SHP77 treated with DMSO at 0.1 percent for 48 hours (cell line): ENCODE data around the gene RAB11FIP5.

ENCODE experiments used
- DNase-seq: peaks from one replicate; lab custom pipeline; 2025; lab: John Stamatoyannopoulos, UW

RAB11FIP5 gene

DNA sequence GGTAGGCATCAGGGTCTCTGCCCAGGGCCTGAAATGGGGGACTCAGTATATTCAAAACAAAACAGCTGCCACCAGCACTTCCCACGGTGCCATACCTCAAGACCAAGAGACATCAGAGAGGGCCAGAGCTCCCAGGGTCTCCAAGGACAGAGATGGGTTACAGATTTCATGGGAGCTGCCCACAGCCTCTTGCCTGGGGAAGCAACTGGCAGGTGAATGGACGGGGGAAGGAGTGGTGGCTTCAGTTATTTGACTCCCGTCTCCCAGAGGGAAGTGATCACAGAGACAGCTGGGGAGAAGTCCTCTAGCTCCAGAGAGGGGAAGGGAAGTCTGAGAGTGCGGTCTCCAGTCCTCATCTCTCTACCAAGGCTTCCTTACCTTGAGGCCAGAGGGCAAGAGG is 25.4 kb downstream of the RAB11FIP5 start:
- no peak for DNase-seq

DNA sequence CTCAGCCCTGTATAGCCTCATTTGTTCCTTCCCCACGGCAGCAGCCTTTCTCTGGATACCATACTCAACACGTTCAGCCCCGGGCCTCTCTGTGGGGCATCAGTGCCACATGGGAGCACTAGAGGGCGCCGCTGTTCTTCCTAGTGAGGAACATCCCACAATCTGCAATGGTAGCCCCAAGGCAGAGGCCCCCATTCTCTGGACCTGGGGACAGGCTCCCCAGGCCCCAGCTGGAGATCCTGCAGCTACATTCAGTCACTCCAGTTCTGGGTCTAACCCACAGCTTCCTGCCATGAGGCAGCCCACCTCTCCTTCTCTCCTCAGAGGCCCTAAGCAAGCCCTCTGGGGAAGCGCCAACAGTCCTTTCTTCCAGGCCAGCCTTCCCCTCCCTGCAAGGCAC is 27.1 kb downstream of the RAB11FIP5 start:
- no peak for DNase-seq

DNA sequence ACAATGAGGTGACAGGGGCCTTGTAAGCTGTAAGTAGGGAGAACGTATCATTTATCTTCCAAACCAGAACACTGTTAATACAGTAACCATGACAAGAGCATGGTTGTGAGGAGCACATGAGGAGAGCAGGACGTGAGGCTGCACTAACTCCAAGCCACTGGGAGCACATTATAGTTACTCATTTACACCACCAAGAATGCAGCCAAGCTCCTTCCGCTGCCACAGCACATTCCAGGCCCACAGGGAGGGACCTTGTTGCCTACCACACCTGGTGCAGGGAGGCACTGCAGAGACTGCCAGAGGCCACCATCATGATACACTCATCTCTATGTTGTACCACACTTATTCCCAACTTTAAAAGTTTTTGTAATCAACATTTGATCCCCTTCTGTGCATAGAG is 27.8 kb downstream of the RAB11FIP5 start:
- no peak for DNase-seq

DNA sequence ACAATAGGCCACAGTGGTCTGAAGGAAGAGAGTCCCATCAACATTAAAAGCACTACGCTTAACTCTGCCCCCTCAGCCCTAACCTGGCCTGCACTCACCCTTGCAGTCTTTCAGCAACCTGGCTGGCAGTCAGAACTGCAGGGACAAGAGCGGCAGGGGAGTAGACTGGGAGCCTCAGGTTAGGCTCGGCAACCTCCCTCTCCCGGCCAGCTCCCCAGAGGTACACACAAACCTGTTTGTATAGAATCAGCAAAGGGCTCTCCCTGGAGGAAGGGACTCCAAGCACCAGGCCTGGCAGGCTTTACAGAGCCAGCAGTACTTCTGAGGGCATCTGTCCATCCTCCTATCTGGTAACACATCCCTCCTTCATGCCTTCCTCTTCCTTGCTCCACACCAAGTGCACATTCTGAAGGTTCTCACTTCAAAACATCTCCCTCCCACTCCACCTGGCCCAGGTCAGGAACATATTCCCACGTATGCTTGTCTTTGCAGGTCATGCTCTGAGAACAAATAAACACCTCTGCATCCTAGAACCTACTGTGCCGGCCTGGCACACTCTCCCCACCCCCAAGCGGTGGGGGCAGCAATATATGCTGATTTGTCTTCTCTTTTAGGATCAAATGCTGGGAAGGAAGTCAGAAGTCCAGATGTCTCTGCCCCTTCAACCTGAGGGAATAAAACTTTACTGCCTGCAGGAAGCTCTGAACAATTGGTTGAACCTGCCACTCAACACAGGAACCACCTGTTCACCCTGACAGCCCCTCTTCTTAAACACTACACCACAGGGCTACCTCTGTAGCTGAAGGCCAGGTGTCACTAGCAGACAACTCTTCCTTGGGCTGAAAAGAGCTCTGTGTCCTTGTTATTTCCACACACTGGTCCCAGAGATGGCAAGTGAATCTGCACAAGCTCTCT is 28.6 kb downstream of the RAB11FIP5 start:
- no peak for DNase-seq

DNA sequence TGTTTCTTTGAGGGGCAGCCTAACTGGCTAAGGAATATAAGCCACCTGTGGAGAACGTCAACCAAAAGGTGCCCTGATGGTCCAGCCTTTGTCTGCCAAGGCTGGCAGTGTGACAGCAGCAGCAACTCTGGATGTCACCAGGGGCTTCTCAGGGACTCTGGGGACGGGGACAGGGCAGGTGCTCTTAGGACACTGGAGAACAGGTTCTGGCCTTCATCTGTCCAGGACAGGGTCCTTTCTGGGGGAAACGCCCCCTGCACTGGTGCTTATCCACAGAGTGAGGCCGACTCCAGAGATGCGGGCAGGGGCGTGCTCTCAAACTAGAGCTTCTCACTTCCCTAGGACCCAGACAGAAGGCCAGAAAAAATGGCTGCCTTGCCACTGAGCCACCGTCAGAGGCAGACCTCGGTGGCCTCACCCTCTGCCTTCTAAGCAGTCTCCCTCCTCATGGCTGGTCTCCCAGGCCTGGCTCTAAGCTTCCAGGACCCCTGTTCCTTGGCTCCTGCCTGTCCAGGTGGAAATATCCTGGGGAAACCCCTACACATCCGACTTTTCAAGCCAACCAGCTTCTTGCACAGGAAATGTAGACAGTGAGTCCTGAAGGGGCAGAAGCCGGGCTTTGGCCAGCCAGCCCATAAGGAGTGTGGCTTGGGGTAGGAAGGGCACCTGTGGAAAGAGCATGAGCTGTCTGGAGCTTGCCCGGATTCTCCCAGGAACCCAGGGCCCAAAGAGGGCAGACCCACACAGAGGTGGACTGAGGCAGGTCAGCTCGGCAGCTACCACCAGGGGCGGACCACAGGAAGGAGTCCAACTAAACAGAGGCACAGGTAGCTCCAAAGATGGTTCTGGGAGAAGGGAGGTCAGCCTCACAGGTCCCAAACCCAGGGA is 30.0 kb downstream of the RAB11FIP5 start:
- DNase-seq = no peak

DNA sequence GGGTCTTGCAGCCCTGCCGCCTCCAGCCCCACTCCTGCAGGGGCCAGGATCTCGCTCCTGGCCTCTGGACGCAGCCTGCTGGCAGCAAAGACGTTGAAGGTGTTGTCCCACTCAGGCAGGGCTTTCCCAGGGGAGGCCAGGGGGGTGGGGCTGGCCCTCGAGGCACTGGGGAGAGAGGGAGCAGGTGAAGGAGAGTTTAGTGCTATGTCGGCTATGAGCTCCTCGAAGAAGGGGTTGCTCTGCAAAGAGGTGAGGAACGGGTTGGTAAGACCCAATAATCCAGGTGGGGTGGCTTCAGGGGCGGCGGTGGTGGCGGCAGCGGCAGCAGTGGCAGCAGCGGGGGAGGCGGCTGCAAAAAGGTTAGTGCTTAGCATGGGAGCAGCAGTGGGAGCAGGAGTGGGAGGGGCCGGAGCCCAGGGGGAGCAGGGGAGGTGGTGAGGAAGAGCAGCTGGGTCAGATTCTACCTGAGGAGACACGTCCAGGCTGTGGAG is 31.5 kb downstream of the RAB11FIP5 start:
- no peak for DNase-seq

DNA sequence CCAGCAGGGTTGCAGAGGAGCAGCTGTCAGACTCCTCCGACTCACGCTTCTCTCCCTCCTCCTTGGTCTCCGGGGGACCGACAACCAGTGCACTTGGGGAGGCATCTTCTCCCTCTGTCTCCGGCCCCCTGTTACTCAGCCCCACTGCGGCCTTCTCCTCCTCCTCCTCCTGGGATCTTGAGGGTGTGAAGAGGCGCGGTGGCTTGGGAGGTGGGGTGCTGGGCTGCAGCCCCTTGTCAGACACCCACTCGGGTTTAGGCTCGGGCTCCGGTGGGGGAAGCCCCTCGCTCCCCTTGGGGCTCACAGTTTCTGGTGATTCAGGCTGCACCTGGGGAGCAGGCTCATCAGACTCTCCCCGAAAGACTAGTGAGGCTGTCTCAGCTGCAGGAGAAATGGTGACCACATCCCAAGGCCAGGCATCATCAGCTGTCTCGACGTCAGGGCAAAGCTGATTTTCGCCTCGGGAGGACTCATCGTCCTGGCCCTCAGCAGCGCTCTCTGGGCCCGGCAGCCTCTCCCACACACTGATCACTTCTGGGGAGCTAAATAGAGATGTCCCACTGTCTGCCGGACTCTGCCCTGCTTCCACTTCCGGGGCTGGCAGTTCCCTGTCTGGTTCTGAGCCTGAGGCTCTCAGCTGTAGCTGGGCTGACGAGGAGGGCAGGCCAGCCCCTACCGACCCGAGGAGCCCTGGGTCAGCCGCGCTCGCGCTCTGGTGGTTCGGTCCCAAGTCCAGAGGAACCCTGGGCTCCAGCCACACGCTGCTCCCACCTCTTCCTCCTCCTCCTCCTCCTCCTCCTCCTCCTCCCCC is 32.2 kb downstream of the RAB11FIP5 start:
- no peak for DNase-seq

DNA sequence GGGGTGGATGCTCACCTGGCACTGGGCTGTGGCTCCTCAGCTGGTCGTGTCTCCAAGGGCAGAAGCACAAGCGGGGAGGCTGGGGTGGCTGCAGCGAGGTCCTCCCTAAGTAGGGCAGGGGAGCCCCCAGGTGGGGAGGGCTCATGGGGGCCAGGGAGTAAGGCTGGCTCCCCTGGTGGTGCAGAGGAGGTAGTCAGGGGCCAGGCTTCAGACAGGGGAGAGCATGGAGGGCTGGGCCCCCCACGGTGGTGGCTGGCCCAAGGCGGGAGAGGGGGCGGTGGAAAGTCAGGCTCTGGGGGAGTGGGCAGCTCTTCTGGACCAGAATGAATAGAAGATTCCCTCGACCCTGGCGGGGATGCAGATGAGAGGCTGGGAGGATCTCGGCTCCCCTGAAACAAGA is 33.1 kb downstream of the RAB11FIP5 start:
- DNase-seq = no peak

DNA sequence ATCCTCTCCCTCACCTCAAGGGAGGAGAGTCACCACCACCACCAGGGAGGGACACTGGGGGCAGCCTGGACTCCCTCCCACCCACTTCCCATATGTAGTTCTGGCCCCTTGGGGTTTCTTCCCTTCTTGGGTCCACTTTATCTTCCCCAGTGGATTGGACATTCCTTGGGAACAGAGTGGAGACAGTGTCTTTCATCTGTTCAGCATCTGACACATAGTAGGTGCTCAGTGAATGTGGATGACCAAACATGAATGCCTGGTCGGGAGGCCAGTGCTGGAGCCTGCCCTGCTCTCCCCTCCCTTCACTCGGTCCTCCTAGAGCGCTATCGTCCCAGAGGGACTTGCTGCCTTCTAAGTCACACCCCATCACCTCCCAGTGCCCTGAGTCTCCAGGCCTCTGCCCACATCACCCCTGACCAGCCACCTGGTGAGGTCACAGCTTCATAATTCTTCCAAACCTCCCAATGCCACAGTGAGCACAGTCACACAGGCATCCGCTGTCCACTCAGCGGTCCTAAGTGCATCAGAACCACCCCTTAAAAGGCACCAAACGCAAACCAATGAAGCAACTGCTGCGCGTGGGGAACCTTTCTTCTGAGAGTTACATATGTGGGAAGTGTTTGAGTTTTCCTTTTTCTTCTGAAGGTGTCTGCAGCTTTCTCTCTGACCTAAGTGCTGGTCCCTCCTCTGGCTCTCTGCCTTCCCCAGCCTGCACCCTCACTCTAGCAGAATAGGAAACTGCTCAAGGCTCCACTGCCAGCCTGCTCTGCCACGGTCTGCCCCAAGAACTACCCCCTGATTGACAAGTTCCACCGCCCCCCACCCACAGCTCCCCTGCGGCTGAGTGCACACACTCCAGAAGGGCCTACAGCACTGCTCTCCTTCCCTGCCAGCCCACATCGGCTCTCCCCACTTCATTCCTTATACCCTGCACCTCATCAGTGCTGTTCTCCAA is 34.0 kb downstream of the RAB11FIP5 start:
- DNase-seq = no peak

DNA sequence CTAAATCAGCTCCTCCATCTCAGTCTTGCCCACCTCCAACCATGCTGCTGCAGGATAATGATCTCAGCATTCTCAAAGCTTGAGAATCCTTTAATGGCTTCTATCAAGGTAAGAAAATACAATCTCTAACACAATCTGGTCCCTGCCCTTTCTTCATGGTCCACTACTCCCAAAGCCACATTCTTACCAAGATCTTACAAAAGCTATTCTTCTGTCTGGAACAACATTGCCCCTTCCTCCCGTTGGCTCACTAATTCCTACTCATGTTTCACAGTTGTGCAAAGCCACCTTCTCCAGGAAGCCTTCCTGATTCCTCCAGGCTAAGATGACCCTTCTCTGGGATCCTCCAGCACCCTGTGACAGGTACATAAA is 35.3 kb downstream of the RAB11FIP5 start:
- DNase-seq = no peak

DNA sequence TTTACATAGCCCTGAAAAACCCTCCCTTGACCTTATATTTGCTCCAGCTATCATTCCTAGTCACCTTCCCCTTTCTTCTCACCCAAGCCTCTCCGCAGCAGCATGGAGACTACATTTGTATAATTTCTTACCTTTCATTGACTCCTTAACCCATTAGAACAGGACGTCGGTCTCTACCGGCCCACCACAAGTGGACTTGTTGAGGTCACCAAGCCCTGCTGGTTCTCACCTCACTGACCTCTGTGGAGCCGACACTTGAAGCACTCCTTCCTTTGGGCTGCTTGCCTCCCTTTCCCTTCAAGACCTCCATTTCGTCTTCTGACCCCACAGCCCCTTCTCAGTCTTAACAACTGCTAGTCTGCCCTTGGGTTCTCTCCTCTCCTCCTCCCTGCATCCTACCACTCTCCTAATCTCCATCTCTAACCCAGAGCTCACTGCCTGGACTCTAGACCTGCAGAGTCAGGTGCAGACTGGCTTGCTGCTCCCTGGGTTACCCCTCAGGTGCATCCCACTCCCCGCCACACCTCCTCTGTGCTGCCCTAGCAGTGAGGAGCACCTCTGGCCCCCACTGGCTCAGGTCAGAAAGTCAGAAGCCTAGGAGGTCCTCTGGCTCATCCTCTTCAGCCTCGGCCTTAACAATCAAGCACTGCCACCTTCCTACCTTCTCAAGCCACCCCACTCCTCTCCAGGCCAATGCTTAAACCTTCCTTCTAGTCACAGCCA is 35.9 kb downstream of the RAB11FIP5 start:
- DNase-seq = no peak

DNA sequence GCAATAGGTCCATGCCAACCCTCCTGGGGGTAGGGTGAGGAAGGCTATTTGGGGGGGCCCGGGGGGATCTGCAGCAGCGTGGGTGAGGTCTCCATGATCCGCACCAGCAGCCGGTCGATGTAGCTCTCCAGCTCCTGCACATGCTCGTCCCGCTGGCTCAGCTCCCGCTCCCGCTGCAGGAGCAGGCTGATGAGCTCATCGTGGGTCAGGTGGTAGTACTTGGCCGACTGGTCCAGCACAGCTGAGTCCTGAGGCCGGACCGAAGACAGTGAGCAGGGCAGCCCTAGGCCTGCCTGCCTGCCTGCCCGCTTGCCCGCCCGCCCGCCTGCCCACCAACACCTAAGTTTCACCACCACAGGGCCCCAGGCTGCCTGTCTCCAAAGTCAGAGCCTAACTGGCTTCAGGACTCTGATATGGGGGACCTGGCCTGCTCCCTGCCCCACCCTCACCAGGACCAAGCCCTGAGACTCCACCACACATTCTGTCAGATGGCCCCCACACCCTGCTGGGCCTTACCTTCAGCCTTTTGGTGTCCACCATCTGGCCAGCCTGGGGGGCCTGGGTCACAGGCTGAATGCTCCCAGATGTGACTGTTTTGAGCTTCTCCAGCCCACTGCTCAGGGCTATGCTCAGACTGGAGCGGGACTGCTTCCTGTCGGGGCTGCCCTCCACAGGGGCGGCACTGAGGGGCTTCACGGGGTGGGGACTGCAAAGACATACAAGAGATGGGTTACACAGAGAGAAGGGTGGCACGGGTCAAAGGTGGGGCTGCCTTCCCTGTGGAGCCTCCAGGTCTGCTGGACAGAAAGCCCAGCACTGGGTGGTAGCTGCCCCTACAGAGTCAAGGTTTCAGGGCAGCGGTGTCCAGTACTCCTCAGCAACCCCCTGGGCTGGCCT is 37.0 kb downstream of the RAB11FIP5 start:
- DNase-seq = no peak

DNA sequence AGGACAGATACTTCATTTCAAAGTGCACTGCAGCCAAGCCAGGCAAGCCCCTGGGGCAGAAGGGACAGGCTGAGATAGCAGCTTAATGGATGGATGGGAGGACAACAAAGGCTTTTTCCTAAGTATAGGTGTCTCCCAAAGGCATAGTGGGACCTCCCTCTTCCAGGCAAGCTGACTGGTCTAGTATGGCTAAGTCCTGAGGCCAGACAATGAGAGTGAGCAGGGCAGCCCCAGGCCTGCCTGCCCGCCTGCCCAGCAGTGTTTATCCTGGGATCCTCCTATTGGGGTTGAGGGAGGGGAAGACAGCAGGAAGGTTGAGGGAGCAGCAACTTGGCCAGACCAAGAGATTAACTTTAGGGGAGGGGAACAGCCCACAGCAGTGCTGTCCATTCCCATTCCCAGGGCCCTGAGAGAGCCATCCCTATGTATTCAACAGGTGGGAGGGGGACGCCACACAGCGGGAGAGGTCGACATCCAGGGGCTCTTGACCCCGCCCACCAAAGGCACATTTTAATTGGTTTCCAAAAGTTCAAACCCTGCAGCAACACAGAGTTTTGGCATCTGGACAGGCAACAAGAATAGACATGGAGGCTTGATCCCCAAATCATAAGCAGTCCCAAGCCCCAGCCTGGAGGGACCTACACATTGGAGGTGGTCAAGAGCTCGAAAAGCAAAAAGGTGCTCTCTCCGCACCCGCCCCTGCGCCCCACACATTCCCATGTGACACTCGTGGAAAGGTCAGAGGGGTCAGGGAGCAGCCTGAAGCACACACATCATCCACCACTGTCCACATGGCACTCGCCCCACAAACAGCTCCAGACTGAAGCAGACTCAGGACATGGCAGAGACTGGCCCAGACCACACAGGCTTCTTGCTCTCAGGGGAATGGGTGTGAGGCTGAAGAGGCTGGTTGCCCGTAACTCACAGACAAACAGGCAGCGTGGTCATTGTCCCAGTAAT is 38.4 kb downstream of the RAB11FIP5 start:
- DNase-seq = no peak

DNA sequence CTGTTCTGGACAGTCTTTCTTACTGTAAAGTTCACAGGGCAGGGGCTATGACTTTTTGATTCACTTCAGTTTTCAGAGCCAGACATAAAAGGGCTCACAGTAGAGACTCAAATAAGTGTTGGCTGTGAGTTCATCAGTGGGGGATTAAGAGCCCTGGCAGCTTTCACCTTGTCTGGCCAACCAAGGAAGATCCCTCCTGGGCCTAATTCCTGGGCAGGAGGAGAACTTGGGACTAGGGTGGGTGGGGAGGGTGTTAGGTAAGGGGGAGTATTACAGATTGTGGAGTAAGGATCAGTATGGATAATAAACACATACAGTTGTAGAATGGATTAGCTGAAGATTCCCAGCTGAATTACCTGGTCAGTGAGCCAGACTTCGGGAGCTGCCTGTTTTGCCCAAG is 40.3 kb downstream of the RAB11FIP5 start:
- DNase-seq = no peak

DNA sequence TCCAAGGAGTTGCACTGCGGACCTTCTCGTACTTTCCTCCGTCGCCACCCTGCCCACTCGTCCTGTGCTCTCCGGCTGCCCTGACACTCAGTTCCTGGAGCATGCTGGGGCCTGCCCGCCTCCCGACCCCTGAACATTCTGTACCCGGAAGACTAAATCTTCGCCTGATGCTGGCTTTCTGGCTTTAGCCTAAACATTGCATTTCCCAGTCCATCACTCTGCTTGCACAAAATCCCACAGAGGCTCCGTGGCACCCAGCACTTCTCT is 40.7 kb downstream of the RAB11FIP5 start:
- no peak for DNase-seq

DNA sequence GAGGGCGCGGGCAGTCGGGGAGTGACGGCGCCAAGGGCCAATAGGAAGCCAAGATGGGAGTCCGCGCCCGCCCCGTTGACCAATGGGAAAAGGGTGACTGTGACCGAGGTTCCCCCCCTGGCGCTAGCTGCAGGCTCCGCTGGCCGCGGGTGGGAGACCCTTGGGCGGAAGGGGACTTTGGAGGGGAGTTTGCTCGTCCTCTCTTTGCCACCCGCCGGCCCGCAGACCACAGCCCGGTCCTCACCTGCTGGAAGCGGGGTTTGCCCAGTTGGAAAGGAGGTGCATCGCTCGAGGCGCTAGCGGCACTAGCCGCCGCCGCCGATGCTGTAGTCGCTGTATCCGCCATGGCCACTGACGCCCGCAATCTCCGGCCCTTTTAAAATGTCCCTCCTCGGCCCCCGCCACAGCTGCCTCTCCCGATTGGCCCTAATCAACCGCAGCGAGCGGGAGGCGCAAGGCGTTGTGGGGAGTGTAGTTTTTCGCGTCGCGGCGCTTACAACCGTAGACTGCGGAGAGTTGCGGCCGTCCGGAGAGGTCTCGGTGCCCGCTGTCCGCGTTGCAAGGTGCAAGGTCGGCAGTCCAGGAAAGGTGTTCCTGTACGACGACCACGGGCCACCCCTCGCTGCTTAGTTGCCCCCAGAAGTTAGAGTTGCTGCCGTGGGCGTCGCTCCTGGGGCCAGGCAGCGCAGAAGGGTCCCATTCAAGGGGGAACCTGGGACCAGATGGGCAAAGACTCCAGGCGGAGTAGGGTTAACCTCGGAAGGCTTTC is 41.2 kb downstream of the RAB11FIP5 start, which contains the start of gene SFXN5:
TSS of gene SFXN5 (minus strand) at position 353 of the 769 bp plus-strand sequence. CDS start at position 346, 7 bp downstream.
- DNase-seq = peak; percentile 95

DNA sequence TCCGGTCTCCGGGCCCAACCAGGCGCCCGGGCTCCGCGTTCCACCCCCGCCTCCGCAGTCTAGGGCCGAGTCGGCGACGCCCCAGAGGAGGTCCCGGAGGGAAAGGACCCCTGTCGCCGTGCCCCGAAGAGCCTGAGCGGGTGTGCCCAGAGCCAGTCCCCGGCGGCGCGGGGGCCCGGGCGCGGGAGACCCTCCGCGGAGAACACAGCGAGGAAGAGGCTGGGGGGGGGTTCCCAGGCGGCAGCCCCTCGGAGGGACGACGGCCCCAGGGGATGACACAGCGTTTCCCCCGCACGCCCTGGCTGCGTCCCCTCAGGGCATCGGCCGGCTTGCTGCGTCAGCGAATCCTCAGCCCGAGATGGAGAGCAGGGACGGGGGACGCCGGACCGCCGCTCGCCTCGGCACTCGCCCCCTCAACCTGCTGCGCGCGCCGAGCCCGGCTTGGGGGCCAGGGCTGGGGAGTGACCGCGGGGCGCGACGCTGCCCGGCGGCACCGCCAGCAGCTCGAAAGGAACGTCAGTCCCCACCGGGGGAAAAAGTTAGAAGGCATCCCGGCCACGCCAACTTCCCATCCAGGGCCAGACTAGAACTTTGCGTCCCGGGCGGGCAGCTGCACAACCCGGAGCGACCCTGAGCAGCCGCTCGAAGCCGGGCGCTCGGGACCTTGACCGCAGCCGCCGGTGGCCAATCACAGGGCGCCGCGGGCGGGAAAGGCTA is 41.9 kb downstream of the RAB11FIP5 start:
- no peak for DNase-seq
